HG03103 (cell line): Measurements from ENCODE around the gene SLC22A23.

Source experiments
- ATAC-seq: cut with Tn5 transposase; IDR thresholded peaks from one replicate; pipeline ENCODE4 v1.9.1; 2021; ENCODE audit warnings: low read depth; ENCODE audit not compliant: unreplicated experiment

The SLC22A23 gene

GRCh38 chr6:3324262-3324942 lies 132.4 kb downstream of the SLC22A23 start:
- ATAC-seq: no peak

- no peak for ATAC-seq
These were observed 133.1 kb downstream of the SLC22A23 start for GRCh38 chr6:3323696-3324261.

DNA sequence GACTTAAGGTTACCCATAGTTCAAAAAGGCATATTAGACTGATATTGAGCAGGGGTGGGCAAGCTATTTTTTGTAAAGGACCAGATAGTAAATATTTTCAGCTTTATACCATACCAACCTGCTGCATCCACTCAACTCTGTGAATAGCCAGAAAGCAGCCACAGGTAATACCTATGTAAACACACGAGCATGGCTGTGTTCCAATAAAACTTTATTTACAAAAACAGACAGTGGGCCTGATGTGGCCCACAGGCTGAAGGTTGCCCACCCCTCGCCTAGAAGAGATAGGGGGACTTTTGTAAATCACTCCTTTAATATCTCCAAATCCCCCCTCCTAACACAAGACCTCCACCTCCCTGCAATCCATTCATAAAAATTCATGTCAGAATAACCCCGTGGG lies 133.7 kb downstream of the SLC22A23 start:
- ATAC-seq: no peak

DNA sequence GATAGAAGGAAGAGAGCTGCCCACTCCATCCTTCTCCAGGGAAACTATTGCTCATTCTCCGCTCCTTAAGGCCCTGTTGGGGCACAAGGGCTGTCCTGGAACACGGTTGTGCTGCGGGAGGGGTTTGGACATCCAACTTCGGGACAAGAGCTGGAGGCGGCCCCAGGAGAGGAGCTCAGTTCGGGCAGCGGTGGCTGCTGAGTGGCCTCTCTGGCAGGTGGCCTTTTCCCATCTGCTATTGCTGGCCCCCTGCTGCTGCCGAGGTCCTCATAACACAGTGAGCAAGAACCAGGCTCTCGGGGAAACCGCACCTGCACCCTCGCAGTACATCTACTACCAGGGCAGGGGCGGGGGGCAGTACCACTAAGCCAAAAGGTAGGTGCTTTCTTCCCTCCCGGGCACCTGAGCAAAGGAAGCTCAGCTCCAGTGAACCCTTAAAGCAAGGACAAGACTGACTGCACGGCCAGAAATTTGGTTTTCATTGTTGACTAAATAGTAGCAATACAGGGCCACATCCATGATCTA lies 134.4 kb downstream of the SLC22A23 start:
- ATAC-seq: no peak

DNA sequence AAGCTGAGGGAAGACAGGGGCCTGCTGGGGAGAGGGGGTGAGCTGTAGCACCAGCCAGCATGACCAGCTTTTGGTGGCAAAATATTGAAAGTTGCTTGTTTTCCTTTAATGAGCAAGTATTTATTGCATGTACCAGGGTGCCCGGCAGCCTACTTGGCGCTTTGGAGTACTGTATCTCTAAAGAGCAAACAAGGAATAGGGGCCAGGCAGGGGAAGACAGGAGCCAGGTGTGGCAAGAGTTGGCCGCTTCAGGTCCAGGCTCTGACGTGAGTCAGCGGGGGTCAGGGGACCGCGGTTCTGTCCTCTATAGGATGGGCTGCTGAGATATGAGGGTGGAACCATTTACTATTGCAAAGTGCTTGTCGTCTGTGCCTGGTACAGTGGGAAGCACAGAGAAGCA lies 135.0 kb downstream of the SLC22A23 start:
- ATAC-seq: no peak

GRCh38 chr6:3321042-3321441 lies 135.8 kb downstream of the SLC22A23 start:
- ATAC-seq: no peak

- ATAC-seq: no peak
These were observed 136.5 kb downstream of the SLC22A23 start for GRCh38 chr6:3320238-3320811.

DNA sequence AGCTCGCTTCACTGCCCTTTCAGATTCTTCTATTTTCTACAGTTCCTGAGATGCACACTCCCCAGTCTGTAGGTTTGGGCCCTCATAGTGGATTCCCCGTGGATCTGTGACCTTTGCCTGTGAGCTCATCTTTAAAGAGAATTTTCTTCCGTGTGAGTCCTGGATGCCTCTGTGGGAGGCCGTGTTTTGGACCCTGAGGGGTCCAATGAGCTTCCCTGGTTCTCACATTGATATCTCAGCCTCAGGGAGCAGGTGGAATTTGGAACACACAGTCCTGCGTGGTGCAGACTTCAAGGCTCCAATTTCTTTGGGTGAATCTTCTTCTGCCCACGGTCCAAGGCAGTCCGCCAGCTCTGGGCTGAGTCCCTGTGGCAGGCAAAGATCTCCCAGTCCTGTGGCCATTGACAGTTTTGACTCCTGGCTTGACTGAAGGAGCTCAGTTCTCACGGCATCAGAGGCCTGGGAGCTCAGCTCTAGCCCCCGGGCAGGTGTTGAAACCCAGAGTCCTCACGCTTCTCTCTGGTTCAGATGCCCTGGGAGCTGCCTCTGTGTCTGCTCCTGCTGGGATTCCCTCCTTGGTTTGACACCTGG lies 137.1 kb downstream of the SLC22A23 start:
- no peak for ATAC-seq

DNA sequence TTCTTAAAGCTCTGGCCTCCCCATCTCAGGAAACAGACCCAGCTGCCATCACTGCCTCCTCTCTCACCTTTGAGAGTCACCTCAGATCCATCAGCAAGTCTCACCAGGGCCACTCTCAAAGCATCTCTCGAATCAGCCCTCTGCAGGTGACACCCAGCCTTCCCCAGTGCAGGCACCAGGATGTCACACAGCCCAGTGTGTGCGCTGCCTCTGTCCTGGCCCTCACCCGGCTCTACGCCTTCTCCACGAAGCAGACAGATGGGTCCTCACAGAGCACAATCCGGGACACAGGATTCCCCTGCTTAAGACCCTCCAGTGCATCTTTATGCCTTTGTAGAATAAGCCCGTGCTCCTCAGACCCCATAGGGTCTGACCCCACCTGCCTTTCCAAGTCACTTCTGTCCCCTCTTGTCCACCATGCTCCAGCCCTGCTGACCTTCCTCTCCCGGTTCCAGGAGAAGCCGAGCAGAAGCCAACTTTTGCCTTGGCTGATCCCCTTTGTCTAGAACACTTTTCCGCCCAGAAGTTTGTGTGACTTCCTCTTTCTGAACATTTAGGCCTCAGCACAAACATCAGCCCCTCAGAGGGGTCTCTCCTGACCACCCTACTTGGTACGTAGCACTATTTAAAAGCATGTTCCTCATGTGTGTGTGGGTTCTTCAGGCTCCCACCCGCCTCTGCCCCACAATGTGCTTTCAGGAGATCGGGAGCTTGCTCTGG lies 137.9 kb downstream of the SLC22A23 start:
- no peak for ATAC-seq

DNA sequence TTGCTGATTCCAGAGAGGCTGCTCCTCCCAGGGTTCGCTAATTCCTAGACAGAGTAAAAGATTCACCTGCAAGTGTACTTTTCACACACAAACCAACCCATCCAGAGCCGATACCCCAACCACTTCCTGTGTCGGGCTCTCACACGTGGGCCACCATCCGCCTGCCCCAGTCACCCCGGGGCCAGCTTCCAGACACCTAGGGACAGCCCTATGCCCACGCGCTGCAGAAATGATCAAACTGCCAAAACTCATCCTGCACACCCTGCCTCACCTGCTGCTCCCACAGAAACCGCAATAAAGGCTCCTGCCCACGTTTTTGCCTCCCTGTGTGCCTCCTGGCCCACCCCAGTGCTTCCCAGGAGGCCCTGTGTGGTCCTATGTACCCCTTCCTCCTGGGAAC lies 138.6 kb downstream of the SLC22A23 start:
- ATAC-seq: no peak

GRCh38 chr6:3317741-3318211 lies 139.1 kb downstream of the SLC22A23 start:
- no peak for ATAC-seq

DNA sequence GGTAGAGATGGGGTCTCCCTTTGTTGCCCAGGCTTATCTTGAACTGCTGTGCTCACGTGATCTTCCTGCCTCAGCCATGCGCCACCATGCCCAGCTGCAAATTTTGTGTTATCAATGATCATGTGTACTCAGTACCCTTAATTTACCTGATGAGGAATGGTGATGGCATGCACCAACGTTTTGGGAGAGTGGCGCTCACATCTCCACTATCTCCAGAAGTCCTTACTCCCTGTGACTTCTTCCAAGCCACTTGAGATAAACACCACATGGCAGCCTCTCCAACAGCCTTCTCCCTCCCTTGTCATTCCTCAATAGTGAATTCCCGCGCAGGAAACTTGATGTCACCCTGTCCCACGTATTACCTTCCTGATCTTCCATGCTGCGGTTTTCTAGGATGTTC lies 140.0 kb downstream of the SLC22A23 start:
- no peak for ATAC-seq

DNA sequence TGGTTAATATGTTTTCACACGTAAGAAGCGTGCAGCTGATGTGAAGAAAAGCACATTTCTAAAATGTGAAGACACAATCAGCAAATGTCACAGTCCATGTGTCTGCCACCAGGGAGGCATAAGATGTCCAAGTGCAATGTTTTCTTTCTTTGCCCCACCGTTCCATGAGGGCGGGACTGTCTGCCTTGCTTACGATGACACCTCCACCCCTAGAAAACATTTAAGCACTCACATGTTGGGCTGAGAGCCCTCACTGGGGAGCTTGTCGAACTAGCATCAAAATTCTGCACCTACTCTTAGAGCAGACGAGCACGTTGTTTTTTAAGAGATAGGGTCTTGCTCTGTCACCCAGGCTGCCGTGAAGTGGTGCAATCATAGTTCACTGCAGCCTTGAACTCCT lies 140.5 kb downstream of the SLC22A23 start:
- ATAC-seq: no peak

GRCh38 chr6:3315841-3316240 lies 141.0 kb downstream of the SLC22A23 start:
- ATAC-seq: no peak

- ATAC-seq: no peak
These were observed 142.0 kb downstream of the SLC22A23 start for GRCh38 chr6:3314621-3315467.

- ATAC-seq: no peak
These were observed 142.7 kb downstream of the SLC22A23 start for GRCh38 chr6:3314176-3314575.

DNA sequence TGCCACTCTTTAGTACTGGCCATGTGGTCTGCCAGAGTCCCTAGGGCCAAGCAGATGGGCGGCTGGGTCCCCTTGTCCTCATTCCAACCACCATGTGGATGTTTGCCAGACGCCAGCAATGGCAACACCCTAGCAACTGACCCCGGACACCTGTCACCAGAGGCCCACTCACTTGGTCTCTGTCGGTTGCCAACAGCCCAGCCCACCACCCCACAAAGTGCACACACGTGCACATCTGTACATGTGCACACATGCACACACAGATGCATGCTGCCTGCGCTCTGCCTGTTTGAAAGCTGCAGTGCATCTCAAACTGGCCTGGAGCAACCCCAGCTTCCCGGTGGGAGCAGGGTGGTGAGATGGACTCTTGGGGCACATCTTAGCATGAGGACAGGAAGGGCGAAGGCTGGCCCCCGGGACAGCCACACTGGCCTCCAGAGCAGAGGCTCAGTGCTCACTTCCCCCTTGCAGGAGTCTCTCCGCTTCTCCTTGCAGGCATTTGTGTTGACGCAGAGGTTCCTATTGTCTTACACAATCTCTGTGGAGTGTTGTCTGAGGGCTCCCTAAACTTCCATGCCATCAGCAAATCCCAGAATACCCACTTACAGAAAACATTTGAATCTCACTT lies 144.1 kb downstream of the SLC22A23 start:
- no peak for ATAC-seq

DNA sequence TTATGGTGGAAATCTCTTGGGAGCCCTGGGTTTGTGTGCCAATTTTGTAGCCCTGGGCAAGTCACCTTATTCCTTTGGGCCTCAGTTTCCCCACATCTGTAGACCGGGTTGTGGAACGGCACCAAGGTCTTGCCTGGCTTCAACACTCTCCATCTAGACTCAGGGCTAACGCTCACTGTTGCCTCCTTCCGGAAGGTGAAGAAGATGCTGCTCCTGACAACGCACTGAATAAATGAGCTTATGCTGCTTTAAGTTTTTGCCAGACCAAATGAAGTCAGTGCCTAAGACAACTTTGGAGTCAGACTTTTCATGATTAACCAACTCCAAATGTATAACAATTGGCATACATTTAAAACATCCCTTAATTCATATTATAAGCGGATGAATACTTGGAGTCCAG lies 145.0 kb downstream of the SLC22A23 start:
- no peak for ATAC-seq

GRCh38 chr6:3310703-3311102 lies 146.1 kb downstream of the SLC22A23 start:
- ATAC-seq: no peak

GRCh38 chr6:3310051-3310448 lies 146.8 kb downstream of the SLC22A23 start:
- no peak for ATAC-seq
